NCI-H460 (cell line): ENCODE results near the gene MYH7. TPM values are rescaled to one million over a fixed set of nuclear protein-coding genes. Genes with fewer than 3 reads are reported as not detected.
"Not testable (repeated sequence)": the region's sequence is repeated elsewhere in the genome, so short reads cannot be mapped to it uniquely, and the experiment has no call there.

Experiments
- DNase-seq: peaks from one replicate; pipeline ENCODE4 v3.0.0-alpha.2; 2016; ENCODE audit warnings: low read depth; ENCODE audit errors: extremely low read depth
- total RNA-seq: library from RNA; depleted of rRNA; stranded (reverse); fragments of >200 nt; shearing (Covaris generic); gene quantifications from 2 replicates; pipeline ENCODE4 v1.2.3, GENCODE V29; 2014

Gene MYH7
- total RNA-seq, 1 experiment from 2014 or later, result not detected

GRCh38 chr14:23389871-23390270, 45.6 kb downstream of the MYH7 start:
- not testable (repeated sequence) for DNase-seq

- no peak for DNase-seq
These were observed 46.1 kb downstream of the MYH7 start for GRCh38 chr14:23389396-23389795.

GRCh38 chr14:23388996-23389395, 46.5 kb downstream of the MYH7 start:
- no peak for DNase-seq

GRCh38 chr14:23387916-23388882, 47.3 kb downstream of the MYH7 start:
- DNase-seq, result no peak

- DNase-seq, result no peak
These were observed 48.5 kb downstream of the MYH7 start for GRCh38 chr14:23386999-23387398.

GRCh38 chr14:23386266-23386657, 49.2 kb downstream of the MYH7 start:
- not testable (repeated sequence) for DNase-seq

GRCh38 chr14:23385642-23386265, 49.7 kb downstream of the MYH7 start:
- no peak for DNase-seq

GRCh38 chr14:23385244-23385641, 50.2 kb downstream of the MYH7 start:
- DNase-seq, result no peak

- DNase-seq, result no peak
These were observed 50.9 kb downstream of the MYH7 start for GRCh38 chr14:23384364-23385080.

- no peak for DNase-seq
These were observed 52.6 kb downstream of the MYH7 start for GRCh38 chr14:23382731-23383440.

GRCh38 chr14:23382276-23382675, 53.2 kb downstream of the MYH7 start:
- no peak for DNase-seq

GRCh38 chr14:23381871-23382270, 53.6 kb downstream of the MYH7 start:
- no peak for DNase-seq

GRCh38 chr14:23380976-23381375, 54.5 kb downstream of the MYH7 start:
- DNase-seq, result no peak

- DNase-seq, result no peak
These were observed 55.1 kb downstream of the MYH7 start for GRCh38 chr14:23380197-23380914.

GRCh38 chr14:23379366-23380196, 55.9 kb downstream of the MYH7 start:
- DNase-seq, result peak; percentile 39

GRCh38 chr14:23378612-23379220, 56.7 kb downstream of the MYH7 start:
- no peak for DNase-seq

GRCh38 chr14:23377573-23378563, 57.6 kb downstream of the MYH7 start:
- DNase-seq, result no peak

- DNase-seq, result no peak
These were observed 58.3 kb downstream of the MYH7 start for GRCh38 chr14:23377198-23377550.
